ENCODE results near the gene OPN1LW. TPM values are rescaled to one million over a fixed set of nuclear protein-coding genes. Genes with fewer than 3 reads are reported as not detected.

The OPN1LW gene
- not detected in 2 replicates for total RNA-seq

DNA sequence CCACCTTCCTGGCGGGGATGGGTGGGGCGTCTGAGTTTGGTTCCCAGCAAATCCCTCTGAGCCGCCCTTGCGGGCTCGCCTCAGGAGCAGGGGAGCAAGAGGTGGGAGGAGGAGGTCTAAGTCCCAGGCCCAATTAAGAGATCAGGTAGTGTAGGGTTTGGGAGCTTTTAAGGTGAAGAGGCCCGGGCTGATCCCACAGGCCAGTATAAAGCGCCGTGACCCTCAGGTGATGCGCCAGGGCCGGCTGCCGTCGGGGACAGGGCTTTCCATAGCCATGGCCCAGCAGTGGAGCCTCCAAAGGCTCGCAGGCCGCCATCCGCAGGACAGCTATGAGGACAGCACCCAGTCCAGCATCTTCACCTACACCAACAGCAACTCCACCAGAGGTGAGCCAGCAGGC lies at the start of gene OPN1LW:
OPN1LW (plus strand) TSS at position 234 of the 400 bp plus-strand sequence; CDS start at position 275, 41 bp downstream.

DNA sequence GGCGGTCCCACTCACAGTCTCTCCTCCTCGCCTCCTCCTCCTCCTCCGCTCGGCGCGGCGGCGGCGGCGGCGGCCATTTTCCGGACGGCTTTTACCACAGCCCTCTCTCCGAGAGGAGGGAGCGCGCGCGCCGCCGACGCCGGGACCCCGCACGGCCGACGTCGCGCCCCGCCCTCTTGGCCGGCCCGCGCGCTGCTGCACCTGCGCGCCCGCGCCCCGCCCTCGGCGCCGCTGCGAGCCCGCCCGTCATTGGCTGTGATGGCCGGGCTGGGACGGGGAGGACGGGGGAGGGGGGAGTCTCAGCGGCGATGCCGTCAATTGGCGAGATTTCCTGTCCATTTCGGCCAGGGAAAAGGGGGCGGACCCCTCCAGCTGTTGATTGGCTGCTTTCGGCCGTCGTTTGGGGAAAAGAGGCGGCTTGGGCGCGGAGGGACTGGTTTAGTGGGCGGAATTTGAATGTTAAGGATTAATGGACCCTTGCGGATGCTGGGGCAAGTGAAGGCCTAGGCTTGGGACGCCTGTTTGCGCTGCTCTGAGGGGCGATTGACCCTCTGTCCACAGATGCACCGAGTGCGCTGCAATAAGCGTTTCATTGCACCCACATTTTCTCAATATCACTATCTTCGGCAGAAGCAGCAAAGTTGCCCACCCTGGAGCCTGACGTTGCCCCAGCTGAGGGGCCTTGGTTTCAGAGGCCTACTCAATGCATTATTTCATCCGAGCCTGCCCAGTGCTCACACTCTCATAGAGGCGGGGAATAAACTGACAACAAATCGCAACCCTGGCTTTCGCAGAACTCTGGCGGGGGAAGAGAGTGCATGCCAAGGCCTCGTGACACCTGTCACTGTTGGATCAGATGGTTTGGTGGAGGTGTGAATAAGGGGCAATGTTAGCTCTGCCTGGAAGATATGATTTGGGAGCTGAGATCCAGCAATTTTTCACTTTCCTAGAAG lies 46.2 kb upstream of the OPN1LW start, which contains the start of gene MECP2:
MECP2 (minus strand) TSS at position 129 of the 953 bp plus-strand sequence.

DNA sequence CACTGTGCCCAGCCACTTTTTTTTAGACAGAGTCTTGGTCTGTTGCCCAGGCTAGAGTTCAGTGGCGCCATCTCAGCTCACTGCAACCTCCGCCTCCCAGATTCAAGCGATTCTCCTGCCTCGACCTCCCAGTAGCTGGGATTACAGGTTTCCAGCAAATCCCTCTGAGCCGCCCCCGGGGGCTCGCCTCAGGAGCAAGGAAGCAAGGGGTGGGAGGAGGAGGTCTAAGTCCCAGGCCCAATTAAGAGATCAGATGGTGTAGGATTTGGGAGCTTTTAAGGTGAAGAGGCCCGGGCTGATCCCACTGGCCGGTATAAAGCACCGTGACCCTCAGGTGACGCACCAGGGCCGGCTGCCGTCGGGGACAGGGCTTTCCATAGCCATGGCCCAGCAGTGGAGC lies 38.3 kb downstream of the OPN1LW start, which contains the start of gene OPN1MW:
OPN1MW (plus strand) TSS at position 301 of the 400 bp plus-strand sequence; CDS start at position 383, 82 bp downstream.

Other genes with a start within 250 kb of the OPN1LW start
- gene AVPR2, start 239.6 kb upstream of the OPN1LW start, total RNA-seq, result not detected in 2 replicates
- gene ARHGAP4, start 218.0 kb upstream of the OPN1LW start, total RNA-seq, result 2.7 and 3.6 TPM in 2 replicates
- 48.6 and 76.7 TPM in 2 replicates for gene NAA10, start 209.2 kb upstream of the OPN1LW start, total RNA-seq
- gene RENBP, start 199.6 kb upstream of the OPN1LW start, total RNA-seq, result 1.4 and 2.0 TPM in 2 replicates
- 14.6 and 21.1 TPM in 2 replicates for gene HCFC1, start 172.4 kb upstream of the OPN1LW start, total RNA-seq
- 6.1 and 7.5 TPM in 2 replicates for gene TMEM187, start 171.5 kb upstream of the OPN1LW start, total RNA-seq
- gene IRAK1, start 124.3 kb upstream of the OPN1LW start, total RNA-seq, result 92.7 and 97.1 TPM in 2 replicates
- 24.7 and 29.8 TPM in 2 replicates for gene MECP2, start 46.5 kb upstream of the OPN1LW start, total RNA-seq
- gene OPN1MW, start 38.4 kb downstream of the OPN1LW start, total RNA-seq, result not detected in 2 replicates
- gene OPN1MW2, start 75.5 kb downstream of the OPN1LW start, total RNA-seq, result not detected in 2 replicates
- gene OPN1MW3, start 113.3 kb downstream of the OPN1LW start, total RNA-seq, result not detected in 2 replicates
- gene TEX28, start 150.9 kb downstream of the OPN1LW start, total RNA-seq, result not detected in 2 replicates
- gene TKTL1, start 151.6 kb downstream of the OPN1LW start, total RNA-seq, result not detected in 2 replicates
- gene FLNA, start 230.4 kb downstream of the OPN1LW start, total RNA-seq, result 2,419 and 3,747 TPM in 2 replicates
- gene EMD, start 235.1 kb downstream of the OPN1LW start, total RNA-seq, result 17.1 and 20.6 TPM in 2 replicates

Data from uterine smooth muscle cell (primary cell).